Measurements from ENCODE around the gene MYL7.
"Not testable (repeated sequence)": the region's sequence is repeated elsewhere in the genome, so short reads cannot be mapped to it uniquely, and the experiment has no call there.

The MYL7 gene

GRCh38 chr7:44171901-44172300 is 30.8 kb upstream of the MYL7 start:
- DNase-seq (ENCODE audit: low read depth in 2 of 2) = not testable (repeated sequence)

GRCh38 chr7:44167920-44168319 is 26.8 kb upstream of the MYL7 start:
- DNase-seq (ENCODE audit: low read depth in 2 of 2) = no peak

- DNase-seq (ENCODE audit: low read depth in 2 of 2) = no peak
Measured at GRCh38 chr7:44163591-44163990, 22.5 kb upstream of the MYL7 start.

GRCh38 chr7:44162785-44163395 is 21.8 kb upstream of the MYL7 start:
- DNase-seq (ENCODE audit: low read depth in 2 of 2) = no peak

- DNase-seq (ENCODE audit: low read depth in 2 of 2) = no peak
Measured at GRCh38 chr7:44162179-44162578, 21.0 kb upstream of the MYL7 start.

- DNase-seq (ENCODE audit: low read depth in 2 of 2) = no peak
Measured at GRCh38 chr7:44161371-44161770, 20.2 kb upstream of the MYL7 start.

GRCh38 chr7:44159824-44160630 is 18.9 kb upstream of the MYL7 start:
- no peak for DNase-seq (ENCODE audit: low read depth in 2 of 2)

- no peak for DNase-seq (ENCODE audit: low read depth in 2 of 2)
Measured at GRCh38 chr7:44158873-44159631, 17.9 kb upstream of the MYL7 start.

GRCh38 chr7:44158096-44158872 is 17.2 kb upstream of the MYL7 start:
- DNase-seq (ENCODE audit: low read depth in 2 of 2) = no peak

- no peak for DNase-seq (ENCODE audit: low read depth in 2 of 2)
Measured at GRCh38 chr7:44157116-44158080, 16.3 kb upstream of the MYL7 start.

- DNase-seq (ENCODE audit: low read depth in 2 of 2) = no peak
Measured at GRCh38 chr7:44156453-44157010, 15.4 kb upstream of the MYL7 start.

- DNase-seq (ENCODE audit: low read depth in 2 of 2) = no peak
Measured at GRCh38 chr7:44155191-44156185, 14.4 kb upstream of the MYL7 start.

GRCh38 chr7:44154703-44155102 is 13.6 kb upstream of the MYL7 start:
- no peak for DNase-seq (ENCODE audit: low read depth in 2 of 2)

GRCh38 chr7:44153948-44154335 is 12.8 kb upstream of the MYL7 start:
- no peak for DNase-seq (ENCODE audit: low read depth in 2 of 2)

GRCh38 chr7:44152971-44153947 is 12.1 kb upstream of the MYL7 start:
- no peak for DNase-seq (ENCODE audit: low read depth in 2 of 2)

GRCh38 chr7:44151956-44152355 is 10.8 kb upstream of the MYL7 start:
- DNase-seq (ENCODE audit: low read depth in 2 of 2) = no peak

GRCh38 chr7:44150966-44151941 is 10.1 kb upstream of the MYL7 start:
- DNase-seq (ENCODE audit: low read depth in 2 of 2) = no peak

Data from stimulated activated CD4-positive, alpha-beta T cell treated with anti-CD3 and anti-CD28 coated beads, Interleukin-4, amount 100 ng/mL, for 48 hours (primary cell).